MM.1S (cell line): ENCODE measurements around the gene AADACL2.

Experiments used
- EZH2 ChIP-seq: fragments of 300-600 bp; sonication (generic); optimal IDR thresholded peaks from 2 replicates; pipeline ENCODE3; 2017; ENCODE audit warnings: low read depth, mild to moderate bottlenecking, antibody characterized with exemption, low read length, mixed read lengths
- EZH2phosphoT487 ChIP-seq: fragments of 300-600 bp; sonication (generic); IDR thresholded peaks from 2 replicates; pipeline ENCODE4 v1.6.1; 2018; ENCODE audit warnings: antibody characterized with exemption, low read length
- TF ChIP-seq, protein P1 (sequence below): fragments of 300-600 bp; sonication (generic); IDR thresholded peaks from 2 replicates; pipeline ENCODE4 v1.5.1; 2016; ENCODE audit warnings: antibody characterized with exemption, low read length, mixed read lengths

DNA sequence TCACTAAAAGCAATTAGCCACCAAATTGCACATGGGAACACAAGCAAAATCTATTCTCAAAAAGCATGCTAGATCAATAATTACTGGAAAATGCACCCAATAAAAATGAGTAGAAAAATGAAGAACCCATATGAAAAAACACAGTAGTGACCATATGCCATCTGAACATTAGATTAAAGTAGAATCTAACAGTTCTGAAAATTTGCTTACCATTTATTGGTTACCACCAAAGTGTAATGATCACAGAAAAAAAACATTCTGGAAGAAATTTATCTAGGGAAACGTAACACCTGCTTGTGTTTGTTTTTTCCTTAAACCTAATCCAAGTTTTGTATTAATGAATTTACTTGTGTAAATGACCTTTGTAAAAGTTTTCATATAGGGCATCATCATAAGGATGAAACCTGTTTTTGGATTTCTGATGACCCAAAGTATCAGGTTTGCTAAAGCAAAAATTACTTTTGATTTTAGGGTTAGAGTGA lies 42.6 kb downstream of the AADACL2 start:
- TF ChIP-seq, protein P1, sequence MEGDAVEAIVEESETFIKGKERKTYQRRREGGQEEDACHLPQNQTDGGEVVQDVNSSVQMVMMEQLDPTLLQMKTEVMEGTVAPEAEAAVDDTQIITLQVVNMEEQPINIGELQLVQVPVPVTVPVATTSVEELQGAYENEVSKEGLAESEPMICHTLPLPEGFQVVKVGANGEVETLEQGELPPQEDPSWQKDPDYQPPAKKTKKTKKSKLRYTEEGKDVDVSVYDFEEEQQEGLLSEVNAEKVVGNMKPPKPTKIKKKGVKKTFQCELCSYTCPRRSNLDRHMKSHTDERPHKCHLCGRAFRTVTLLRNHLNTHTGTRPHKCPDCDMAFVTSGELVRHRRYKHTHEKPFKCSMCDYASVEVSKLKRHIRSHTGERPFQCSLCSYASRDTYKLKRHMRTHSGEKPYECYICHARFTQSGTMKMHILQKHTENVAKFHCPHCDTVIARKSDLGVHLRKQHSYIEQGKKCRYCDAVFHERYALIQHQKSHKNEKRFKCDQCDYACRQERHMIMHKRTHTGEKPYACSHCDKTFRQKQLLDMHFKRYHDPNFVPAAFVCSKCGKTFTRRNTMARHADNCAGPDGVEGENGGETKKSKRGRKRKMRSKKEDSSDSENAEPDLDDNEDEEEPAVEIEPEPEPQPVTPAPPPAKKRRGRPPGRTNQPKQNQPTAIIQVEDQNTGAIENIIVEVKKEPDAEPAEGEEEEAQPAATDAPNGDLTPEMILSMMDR, result no peak
- no peak for TF ChIP-seq EZH2
- no peak for TF ChIP-seq EZH2phosphoT487
